GM12801 (cell line): ENCODE results near the gene LIPC.

Source experiments
- CTCF ChIP-seq: IDR thresholded peaks from one replicate; pipeline ENCODE4 v1.5.1; 2011; ENCODE audit warnings: control low read depth; ENCODE audit not compliant: insufficient read length; ENCODE audit errors: extremely low read depth

LIPC gene

DNA sequence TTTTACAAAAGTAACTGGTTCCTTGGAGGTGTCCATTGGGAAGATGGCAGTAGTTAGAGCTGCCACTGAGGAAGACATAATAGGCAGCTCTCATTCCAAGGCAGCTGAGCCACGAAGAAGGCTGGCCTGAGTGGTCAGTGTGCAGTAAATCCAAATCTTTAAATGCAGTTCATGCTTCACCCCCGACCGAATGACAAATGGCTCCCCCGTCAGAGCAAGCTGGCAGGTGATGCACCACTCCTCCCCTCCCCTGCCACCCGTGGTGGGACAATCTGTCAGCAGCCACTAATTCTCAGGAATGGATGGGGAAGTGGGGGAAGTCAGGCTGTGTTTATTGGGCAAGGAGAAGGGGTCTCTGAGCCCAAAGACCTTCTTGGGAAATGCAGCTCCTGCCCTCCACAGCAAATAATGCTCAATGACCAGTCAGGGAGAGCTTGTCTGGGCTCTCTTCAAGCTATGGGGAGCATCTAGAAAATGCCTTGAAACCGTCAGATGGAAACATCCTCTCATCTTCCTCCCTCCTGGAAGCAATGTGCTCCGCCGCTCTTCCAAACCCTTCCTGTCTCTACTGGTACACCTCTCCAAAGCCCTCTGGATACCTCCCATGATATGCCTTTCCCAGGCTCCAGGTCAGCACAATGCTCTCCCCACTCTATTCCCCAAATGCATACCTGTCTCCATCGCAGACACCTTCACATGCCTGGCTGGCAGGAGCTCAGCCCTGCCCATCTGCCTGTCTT lies 65.4 kb downstream of the LIPC start:
- no peak for TF ChIP-seq CTCF

DNA sequence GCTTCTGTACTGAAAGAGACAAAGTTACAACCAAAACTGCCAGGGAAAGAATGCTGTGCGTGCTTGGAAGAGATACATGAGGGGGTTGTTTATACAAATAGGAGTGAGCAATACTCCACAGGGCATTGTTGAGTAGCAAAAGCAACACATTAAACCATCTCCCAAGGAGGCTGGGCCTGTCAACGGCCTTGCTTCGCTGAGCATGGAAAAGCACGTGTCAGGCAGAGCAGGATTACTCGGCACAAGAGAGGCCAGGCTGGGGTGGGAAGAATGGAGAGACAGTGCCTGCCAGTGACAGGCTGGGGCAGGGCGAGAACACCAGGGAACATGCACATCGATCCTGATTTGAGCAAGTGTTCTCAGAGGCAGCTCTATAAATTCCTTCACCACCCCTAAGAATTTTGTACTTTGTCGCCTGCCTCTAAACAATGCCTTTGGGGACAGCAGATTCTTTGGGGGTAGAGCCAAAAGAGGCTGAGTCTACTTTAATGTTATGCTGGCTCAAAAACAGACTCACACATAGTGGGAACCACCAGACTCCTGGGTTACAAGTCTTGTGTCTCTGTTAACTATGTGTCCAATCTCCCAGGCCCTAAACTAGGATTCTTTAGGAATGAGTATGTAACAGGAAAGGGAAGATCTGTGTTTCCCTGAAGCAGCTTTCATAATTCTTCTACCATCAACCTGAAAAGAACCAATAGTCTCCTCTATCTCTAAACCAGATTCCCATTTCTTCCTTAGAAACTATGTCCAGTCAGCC lies 67.2 kb downstream of the LIPC start:
- TF ChIP-seq CTCF: no peak

DNA sequence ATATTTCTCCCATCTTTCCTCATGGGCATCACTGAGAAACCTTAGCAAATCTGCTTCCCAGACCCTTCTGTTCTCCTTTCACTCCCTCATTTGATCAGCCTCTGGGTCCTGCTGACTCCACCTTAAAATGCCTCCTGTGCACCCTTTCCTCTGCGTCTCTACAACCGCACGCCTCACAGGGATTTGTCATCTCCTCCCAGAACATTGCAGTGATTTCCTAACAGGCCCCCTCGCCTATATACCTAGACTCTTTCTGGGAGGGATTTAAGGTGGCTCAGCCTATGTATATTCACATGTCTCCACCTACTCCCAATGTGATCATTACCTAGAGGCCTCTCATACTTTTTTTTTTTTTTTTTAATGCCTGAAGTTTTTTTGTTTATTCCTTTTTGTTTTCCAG lies 69.2 kb downstream of the LIPC start:
- TF ChIP-seq CTCF: no peak

DNA sequence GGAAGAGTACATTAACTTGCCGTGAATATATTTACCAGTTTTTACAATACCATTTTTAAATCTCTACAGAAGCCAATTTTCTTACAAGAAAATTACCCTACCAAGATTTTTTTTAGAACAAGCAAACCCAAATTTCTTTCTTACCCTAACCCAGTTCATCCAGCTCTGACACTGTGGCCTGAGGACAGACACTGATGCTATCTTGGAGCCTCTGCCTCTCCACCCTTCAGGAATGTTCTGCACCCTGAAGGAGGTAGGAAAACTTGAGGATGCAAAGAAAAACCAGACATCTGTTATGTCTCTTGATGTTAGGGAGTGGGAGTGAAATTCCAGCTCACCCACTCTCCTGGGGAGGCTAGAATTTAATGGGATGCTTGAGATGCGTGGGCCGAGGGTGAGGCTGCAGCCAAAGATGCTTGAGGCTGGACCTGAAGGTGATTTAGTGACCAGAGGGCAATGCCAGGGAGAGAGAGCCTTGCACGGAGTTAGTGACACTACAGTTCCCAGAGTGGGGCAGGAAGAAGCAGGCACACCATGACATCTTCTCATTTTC lies 69.9 kb downstream of the LIPC start:
- TF ChIP-seq CTCF: no peak

- TF ChIP-seq CTCF: no peak
Observed at GRCh38 chr15:58503139-58504027, 71.6 kb downstream of the LIPC start.

- no peak for TF ChIP-seq CTCF
Observed at GRCh38 chr15:58504674-58505234, 73.0 kb downstream of the LIPC start.

DNA sequence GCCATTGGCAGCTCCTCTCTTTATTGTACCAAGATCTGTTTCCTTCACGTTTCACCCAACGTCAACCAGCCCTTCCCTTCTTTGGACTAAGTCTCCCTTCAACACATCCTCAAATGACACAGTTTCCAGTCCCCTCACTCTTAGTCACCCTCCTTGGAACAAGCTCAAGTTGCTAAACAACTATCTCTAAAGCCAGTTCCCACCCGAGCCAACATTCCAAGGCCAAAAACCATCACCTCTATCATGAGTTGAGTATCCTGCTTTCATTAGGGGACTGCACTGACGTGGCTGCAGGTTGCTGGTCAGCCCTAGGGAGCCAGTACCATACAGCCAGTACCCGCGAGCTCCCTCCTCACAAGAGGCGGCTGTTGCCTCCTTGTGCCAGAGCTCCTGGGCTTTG lies 73.8 kb downstream of the LIPC start:
- TF ChIP-seq CTCF: no peak
